ENCODE data around the gene PPARA.
"Not testable (repeated sequence)": the region's sequence is repeated elsewhere in the genome, so short reads cannot be mapped to it uniquely, and the experiment has no call there.

PPARA gene

DNA sequence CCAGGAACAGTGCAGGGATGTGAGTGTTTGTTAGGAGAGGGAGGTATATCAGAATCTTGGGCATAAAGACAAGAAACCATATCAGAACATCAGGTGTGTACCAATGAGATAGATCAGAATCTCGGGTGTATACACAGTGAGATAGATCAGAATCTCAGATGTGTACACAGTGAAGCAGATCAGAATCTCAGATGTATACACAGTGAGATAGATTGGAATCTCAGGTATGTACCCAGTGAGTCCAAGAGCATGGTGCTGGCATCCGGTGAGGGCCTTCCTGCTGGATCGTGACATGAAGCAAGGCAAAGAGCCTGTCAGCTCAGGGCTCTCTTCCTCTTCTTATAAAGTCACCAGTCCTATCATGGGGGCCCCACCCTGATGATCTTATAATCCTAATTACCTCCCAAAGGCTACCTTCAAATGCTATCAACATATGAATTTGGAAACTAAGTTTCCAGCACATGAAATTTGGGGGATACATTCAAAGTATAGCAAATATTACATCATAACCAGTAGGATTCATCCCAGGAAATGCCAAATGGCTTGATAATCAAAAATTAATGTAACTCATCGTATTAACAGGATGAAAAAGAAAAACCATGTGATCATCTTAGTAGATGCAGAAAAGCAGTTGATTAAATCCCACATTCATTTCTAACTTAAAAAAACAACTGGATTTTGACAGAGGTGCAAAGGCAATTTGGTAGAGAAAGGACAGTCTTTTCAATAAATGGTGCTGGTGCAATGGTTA, 28.6 kb downstream of the PPARA start:
- DNase-seq, result no peak

DNA sequence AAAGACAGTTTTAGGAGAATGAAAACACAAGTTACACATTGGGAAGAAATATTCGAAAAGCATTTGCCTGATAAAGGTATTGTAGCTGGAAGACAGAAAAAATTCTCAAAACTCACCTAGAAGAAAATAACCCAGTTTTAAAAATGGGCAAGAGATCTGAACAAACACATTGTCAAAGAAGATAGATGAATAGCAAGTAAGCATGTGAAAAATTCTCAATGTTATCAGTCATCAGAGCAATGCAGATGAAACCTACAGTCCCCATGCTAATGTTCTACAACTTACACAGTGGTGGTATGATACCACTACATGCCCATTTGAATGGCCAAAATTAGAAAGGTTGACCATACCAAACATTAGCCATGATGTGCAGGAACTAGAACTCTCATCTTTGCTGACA, 29.4 kb downstream of the PPARA start:
- no peak for DNase-seq

DNA sequence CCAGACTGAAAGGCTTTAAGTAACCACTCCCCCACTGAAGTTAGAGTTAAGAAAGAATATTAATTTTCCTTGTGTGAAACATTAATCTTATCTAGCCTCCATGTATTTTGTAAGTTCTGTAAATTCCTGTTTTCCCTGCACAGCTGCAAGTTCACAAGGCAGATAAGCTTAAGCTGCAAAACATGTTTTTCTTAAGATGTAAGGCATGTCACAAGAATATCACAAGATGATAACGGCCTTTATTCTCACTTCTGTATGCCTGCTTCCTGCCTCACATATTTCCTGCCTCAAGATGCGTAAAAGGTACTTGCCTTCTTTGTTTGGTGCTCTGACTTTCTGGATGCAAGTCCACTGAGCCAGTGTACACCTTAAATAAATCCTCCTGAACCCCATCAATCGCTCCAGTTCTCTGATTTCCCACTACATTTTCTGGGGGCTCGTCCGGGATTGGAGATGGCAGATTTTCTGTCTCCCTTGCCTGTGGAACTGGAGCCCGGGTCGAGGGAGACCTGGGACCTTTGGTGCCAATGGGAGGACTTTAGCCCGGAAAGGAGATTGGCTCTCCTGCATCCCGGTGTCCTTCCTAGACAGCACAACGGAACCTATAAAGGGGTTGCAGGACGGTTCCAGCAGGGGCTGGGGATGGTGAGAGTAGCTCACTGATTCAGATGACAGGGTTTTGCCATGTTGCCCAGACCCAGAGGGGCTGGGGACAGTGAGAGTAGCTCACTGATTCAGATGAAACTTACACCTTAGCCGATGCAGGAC, 30.2 kb downstream of the PPARA start:
- DNase-seq, result no peak

DNA sequence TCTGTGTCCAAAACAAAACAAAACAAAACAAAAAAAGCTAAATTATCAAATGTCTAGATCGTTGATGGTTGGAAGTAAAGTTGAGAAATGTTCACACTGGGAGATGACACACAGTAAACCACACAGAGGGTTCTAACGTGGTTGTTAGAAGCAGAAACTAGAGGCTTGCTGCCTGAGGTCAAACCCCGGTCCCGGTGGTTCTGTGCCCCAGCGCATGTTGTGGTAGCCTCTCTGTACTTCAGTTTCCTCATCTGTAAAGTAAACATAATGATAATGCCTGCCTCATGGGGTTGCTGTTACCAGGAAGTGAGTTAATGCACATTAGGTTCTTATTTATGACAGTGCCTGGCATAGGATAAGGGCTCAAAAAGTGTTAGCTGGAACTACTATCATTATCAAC, 33.4 kb downstream of the PPARA start:
- no peak for DNase-seq

DNA sequence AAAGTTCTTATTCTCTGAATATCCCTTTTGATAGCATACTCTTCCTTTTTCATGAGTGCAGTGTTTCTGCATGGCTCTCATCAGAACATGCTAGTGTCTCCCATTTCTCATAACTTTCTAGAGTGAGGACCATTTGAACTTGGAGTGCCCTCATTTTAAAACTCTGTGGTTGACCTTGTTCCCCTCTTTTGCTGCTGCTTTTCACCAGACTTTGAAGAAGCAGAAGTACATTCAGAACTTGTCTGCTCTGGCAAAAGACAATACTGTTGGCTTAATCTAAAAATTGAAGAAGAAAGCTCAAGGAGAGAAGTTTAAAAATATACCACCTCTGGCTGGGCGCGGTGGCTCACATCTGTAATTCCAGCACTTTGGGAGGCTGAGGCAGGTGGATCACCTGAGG, 35.0 kb downstream of the PPARA start:
- DNase-seq, result no peak

DNA sequence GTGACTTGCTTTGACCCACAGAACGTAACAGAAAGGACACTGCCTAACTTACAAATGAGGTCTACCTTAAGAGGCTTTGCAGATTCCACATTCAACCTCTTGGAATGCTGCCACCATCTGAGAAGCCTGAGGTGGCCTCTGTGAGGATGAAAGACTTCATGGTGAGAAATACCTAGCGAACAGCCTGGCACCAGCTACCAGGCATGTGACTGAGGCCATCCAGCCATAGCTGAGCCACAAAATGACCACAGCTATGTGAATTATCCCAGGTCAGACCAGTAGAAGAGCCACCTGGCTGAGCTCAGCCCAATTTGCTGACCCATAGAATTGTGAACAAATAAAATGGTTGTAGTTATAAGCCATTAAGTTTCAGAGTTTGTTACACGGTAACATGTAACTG, 37.5 kb downstream of the PPARA start:
- DNase-seq, result no peak

DNA sequence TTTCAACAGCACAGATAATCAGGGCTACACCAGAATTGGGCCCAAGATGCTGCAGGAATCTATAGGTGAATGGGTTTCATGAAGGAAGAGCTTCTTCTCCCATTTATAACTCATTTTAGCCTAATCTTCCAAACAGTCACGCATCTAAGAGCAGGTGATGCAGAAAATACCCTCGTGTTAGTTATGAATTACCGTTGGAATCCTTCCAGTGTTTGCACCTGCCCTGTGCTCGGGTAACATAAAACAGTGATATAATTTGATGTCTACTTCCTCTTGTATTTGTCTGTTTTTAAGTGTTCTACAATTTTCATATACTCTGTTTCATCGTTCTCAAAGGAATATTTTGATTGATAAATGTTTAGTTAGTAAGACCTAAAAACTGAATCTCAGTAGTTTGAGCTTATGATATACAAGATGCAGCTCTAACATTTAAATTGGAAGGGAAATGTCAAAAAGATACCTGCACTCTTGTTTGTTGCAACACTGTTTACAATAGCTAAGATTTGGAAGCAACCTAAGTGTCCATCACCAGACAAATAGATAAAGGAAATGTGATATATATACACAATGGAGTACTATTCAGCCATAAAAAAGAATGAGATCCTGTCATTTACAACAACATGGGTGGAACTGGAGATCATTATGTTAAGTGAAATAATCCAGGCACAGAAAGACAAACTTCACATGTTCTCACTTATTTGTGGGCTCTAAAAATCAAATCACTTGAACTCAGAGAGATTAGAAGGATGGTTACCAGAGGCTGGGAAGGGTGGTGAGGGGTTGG, 42.1 kb downstream of the PPARA start:
- DNase-seq, result no peak

DNA sequence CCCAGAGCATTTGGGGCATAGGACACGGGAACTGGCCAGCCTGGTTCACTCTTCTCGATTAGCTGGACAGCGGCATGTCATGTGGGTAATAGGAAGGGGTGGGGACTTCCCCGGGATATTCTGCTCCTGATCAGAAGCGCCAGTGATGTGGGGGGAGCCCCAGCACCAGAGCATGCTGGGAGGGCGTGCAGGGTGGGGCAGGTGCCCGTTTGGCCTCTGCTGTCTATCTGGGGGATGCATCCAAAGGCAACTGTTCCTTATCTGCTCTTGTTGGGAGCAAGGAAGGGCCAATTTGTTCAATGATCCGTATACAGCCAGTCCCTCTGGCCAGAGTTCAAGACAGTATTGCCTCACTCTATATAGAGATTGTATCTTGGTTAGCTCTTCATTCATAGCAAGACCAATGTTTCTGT, 43.6 kb downstream of the PPARA start:
- no peak for DNase-seq

DNA sequence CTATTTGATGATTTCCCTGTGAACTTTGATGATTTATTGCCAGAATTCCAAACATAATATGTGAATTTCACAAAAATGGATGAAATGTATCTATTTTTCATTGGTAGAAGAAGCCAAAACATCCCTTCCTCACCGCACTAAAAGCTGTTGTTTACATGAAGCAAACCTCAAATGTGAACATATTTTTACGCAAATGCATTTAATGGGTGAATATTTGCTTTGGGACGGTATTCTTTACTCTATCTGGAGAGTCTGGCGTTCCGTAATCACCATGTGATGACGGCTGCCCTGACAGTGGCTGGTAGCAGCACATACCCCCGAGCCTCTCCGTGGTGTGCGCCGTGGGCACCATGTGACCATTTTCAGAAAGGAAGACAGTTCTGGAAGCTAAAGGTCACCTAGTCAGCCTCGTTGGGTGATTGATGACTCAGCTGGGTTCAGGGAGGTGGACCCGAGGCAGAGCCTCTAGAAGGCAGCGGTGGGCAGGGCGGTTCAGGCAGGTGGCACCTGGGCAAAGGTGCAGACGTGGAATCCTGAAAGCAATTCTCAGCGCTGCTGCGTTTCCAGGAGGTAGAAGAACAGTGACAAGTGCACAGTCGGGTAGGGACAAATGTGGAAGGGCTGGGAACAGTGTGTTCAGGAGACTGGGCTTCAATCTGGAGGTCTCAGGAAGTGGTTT, 45.3 kb downstream of the PPARA start:
- DNase-seq, result no peak

DNA sequence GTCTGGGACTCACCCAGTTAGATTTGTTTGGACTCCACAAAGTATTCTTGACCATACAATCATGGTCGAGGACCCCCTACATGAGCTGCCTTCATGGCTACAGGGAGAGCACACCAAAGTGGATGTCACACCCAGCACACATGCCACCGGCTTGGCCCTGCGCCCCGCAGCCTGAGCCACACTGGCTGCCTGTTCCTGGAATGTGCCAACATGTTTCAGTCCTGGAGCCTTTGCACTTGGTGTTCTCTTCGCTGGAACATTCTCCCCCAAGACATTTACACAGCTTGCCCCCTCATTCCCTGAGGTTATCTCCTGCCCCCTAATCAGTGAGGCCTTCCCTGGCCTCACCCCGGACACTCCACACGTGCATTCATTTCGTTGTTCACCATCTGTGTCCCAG, 46.0 kb downstream of the PPARA start:
- no peak for DNase-seq

DNA sequence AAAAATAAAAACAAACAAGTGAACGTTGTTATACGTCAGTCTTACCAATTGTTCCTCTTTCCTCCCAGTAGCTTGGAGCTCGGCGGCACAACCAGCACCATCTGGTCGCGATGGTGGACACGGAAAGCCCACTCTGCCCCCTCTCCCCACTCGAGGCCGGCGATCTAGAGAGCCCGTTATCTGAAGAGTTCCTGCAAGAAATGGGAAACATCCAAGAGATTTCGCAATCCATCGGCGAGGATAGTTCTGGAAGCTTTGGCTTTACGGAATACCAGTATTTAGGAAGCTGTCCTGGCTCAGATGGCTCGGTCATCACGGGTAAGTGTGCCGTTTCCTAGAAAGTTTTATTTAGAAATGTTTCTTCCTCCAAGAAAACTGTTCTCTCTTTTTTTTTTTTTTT, 47.9 kb downstream of the PPARA start:
- no peak for DNase-seq

DNA sequence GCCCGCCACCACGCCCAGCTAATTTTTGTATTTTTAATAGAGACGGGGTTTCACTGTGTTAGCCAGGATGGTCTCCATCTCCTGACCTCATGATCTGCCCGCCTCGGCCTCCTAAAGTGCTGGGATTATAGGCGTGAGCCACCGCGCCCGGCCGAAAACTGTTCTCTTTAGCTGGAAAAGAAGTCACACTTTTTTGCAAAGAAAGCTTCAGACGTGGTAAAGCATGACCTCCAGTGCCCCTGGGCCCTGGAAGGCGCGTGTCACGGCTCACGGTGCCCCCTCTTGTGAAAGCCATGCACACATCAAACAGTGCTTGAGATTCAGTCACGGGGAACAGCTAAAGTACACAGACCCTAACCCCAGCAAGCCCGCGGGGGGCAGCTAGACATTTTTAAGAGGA, 48.5 kb downstream of the PPARA start:
- not testable (repeated sequence) for DNase-seq

DNA sequence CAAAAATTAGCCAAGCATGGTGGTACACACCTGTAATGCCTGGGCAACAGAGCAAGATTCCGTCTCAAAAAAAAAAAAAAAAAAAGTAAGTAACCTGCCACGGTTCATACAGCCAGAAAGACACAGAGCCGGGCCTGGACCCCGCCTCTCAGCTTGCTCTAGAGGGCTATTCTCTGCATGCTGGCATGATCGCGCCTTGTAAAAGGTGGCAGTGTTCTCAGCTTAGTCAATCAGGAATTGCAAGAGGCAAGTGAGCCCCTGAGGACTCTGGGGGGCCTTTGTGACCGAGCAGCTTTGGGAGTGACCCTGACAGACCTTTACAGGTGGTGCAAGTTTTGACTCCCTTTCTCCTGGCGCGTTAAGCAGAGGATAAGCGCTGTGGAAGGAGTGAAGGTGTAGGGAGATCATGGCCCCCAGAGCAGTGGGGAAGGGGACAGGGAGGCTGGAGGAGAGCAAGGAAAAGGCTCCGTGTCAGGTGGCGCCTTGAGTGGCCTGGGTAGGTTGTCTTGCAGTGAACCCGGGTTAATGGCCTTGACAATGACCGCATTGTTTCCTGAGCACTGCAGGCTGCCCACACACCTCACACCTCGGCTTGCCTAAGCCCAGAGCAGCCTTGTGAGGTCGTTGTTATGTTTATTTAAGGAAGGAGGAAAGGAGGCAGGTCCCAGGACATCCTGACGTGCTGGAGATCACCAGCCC, 50.9 kb downstream of the PPARA start:
- DNase-seq, result no peak

DNA sequence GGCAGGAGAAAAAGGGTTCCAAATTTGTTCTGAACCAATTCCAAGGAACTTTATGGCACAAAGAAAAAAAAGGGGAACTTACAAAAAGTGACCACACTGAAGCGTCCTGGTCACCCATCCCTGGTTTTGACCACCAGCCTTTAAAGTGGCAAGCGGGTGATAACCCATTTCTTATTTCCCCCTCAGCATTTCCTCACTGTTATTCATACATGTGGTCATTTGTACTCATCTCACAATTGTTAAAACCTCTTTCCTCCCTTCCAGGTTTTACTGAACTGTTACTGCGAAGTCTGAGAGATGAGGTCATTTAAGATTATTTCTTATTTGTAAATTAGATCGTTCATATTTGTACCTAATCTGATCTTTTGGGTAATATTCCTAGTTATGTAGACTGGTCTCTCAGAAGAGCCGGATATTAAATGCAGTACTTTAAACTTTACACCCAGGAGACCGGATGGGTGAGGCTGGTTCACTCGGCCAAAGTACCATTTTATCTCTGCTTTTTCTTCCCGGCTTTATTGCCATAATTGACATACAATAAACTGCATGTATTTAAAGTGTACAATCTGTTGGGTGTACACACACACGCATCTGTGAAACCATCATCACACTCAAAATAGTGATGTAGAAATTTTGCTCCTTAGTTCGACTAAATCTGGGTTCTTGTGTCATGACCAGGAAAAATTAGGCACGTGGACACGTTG, 52.7 kb downstream of the PPARA start:
- no peak for DNase-seq

DNA sequence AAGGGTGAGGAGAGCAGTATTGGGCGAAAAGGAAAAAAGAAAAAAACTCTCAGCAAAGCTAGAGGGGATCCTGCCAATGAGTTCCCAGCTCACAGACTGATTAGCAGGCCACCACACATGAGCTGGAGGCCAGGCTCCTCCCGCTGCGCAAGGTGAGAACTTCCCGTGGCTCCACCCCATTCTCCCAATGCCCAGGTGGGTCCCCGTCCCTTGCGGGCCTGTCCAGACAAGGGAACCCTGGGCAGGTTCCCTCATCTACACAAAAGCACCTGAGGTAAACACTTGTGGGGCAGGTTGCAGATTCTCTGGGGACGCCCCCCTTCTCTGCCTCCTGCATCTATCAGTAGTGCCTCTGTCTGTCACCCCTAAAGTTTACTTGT, 53.3 kb downstream of the PPARA start:
- DNase-seq, result no peak

DNA sequence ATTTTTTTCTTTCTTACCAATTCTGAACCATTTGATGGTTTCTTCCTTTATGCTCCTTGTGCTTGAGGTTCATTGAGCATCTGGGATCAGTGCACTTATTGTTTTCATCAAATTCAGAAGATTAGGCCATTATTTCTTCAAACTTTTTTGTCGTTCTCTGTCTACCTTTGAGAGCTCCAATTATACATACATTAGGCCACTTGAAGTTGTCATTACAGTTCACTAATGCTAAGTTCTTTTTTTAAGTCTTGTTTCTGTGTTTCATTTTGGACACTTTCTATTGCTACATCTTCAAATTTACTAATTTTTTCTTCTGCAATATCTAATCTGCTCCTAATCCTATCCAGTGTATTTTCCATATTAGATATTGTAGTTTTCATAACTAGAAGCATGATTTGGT, 58.9 kb downstream of the PPARA start:
- DNase-seq, result no peak

DNA sequence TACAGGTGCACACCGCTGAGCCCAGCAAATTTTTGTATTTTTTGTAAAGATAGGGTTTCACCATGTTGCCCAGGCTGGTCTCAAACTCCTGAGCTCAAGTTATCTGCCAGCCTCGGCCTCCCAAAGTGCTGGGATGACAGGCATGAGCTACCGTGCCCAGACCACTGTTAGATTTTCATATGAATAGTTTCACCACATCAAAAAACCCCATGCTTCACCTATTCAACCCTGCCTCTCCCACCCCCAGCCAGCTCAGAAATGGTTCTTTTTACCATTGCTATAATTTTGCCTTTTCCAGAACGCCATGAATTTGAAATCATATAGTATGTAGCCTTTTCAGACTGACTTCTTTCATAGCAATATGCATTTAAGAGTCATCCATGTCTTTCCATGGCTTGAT, 61.9 kb downstream of the PPARA start:
- no peak for DNase-seq

DNA sequence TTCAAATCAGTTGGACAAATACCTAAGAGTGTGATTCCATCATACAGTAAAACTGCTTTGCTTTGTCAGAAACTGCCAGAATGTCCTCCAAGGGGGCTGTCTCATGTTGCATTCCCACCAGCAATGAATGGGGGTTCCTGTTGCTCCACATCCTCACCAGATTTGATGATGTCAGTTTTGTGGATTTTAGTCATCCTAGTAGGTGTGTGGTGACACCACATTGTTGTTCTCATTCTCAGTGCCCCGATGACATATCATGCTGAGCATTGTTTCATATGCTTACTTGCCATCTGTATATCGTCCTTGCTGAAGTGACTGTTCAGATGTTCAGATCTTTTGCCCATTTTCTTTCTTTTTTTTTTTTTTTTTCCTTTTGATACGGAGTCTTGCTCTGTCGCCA, 62.7 kb downstream of the PPARA start:
- no peak for DNase-seq

DNA sequence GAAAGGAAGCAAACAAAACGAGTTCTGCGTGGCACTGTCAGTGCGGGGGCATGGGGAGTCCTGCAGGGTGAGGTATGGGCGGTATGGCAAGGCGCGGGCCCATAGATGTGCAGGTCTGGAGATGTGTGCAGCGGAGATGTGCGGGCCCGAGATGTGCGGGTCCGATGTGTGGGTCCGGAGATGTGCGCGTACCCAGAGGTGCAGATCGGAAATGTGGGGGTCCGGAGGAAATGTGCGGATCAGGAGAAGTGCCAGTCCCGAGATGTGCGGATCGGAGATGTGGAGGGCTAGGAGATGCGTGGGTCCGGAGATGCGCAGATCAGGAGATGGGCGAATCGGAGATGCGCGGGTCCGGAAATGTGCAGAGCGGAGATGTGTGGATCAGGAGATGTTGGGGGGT, 63.8 kb downstream of the PPARA start:
- DNase-seq, result no peak

DNA sequence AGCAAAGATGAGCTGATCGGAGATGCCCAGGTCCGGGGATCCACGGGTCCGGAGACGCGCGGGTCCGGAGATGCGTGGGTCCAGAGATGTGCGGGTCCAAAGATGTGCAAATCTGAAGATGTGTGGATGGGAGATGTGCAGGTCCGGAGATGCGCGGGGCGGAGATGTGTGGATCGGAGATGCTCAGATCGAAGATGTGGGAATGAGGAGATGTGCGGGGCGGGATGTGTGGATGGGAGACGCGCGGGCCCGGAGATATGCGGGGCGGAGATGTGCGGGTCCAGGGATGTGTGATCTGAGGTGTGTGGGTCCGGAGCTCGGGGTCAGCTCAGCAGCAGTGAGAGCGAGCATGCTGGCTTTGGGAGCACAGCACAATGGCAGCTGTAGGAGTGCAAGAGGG, 64.3 kb downstream of the PPARA start:
- no peak for DNase-seq

DNA sequence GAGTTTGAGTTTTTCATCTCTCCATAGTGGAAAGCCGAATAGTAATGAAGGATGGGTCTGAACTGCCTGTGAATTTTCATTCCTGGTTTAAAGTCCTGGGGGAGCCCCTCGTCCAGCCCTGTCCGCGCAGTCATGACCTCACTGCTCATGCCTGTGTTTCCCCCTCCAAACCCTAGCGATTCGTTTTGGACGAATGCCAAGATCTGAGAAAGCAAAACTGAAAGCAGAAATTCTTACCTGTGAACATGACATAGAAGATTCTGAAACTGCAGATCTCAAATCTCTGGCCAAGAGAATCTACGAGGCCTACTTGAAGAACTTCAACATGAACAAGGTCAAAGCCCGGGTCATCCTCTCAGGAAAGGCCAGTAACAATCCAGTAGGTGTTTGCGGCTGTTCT, 69.3 kb downstream of the PPARA start:
- DNase-seq, result no peak

DNA sequence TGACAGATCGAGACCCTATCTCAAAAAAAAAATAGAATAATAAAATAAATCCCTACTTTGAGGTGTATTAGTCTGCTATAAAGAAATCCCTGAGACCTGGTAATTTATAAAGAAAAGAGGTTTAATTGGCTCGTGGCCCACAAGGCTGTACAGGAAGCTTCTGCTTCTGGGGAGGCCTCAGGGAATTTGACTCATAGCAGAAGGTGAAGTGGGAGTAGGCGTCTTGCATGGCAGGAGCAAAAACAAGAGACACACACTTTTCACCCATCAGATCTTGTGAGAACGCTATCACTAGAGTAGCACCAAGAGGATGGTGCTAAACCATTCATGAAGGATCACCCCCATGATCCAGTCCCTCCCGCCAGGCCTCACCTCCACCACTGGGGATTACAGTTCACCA, 70.6 kb downstream of the PPARA start:
- DNase-seq, result no peak
